Neural cell (in vitro differentiated cells): ENCODE results near the gene FREM2. TPM values are rescaled to one million over a fixed set of nuclear protein-coding genes. Genes with fewer than 3 reads are reported as not detected.

ENCODE experiments used
- H2AFZ ChIP-seq: fragments of 200-600, 300-800 bp; sonication (generic), shearing (Covaris generic); 2 replicates; pipeline ENCODE4 v1.6.0; 2014; ENCODE audit warnings: low read depth, mild to moderate bottlenecking, antibody characterized with exemption, low read length, moderate library complexity
- H3F3A ChIP-seq: fragments of 200-600 bp; shearing (Covaris generic); 2 replicates; pipeline ENCODE4 v1.6.1; 2016; ENCODE audit warnings: mild to moderate bottlenecking, moderate library complexity, mixed read lengths, antibody characterized with exemption, low read length; ENCODE audit not compliant: insufficient read depth, poor library complexity, severe bottlenecking
- H3K27ac ChIP-seq: fragments of 200-600, 300-800 bp; sonication (generic), shearing (Covaris generic); 2 replicates; pipeline ENCODE4 v1.5.1; 2014; ENCODE audit warnings: mild to moderate bottlenecking, low read length, moderate library complexity
- H3K27me3 ChIP-seq: fragments of 300-800, 200-600 bp; sonication (generic), shearing (Covaris generic); 2 replicates; pipeline ENCODE4 v1.6.0; 2014; ENCODE audit warnings: mild to moderate bottlenecking, low read depth, low read length, moderate library complexity; ENCODE audit not compliant: insufficient read depth
- H3K36me3 ChIP-seq: fragments of 300-800, 200-600 bp; sonication (generic), shearing (Covaris generic); 2 replicates; pipeline ENCODE4 v1.5.1; 2014; ENCODE audit warnings: mild to moderate bottlenecking, antibody characterized with exemption, low read length, moderate library complexity; ENCODE audit not compliant: insufficient read depth
- H3K4me2 ChIP-seq: fragments of 300-800, 200-600 bp; sonication (generic), shearing (Covaris generic); 2 replicates; pipeline ENCODE4 v1.6.0; 2014; ENCODE audit warnings: mild to moderate bottlenecking, low read length
- H3K4me3 ChIP-seq: fragments of 300-800, 200-600 bp; sonication (generic), shearing (Covaris generic); 2 replicates; pipeline ENCODE4 v1.5.1; 2014; ENCODE audit warnings: mild to moderate bottlenecking, low read length, moderate library complexity
- H3K79me2 ChIP-seq: fragments of 200-600 bp; shearing (Covaris generic); replicated peaks from 2 replicates; pipeline ENCODE4 v1.6.0; 2014; ENCODE audit warnings: mild to moderate bottlenecking, low read length, moderate library complexity; ENCODE audit not compliant: insufficient read depth
- H3K9ac ChIP-seq: fragments of 300-800, 200-600 bp; sonication (generic), shearing (Covaris generic); 2 replicates; pipeline ENCODE4 v1.6.1; 2016; ENCODE audit warnings: mild to moderate bottlenecking, low read length, mixed read lengths
- H3K9me2 ChIP-seq: fragments of 200-600 bp; shearing (Covaris generic); 2 replicates; pipeline ENCODE4 v1.6.1; 2016; ENCODE audit warnings: mild to moderate bottlenecking, low read length, mixed read lengths; ENCODE audit not compliant: insufficient read depth
- H3K9me3 ChIP-seq: fragments of 200-600, 300-800 bp; sonication (generic), shearing (Covaris generic); 2 replicates; pipeline ENCODE4 v1.6.1; 2016; ENCODE audit warnings: mild to moderate bottlenecking, mixed run types, low read length, moderate library complexity, mixed read lengths
- H4K20me1 ChIP-seq: fragments of 200-600 bp; shearing (Covaris generic); 2 replicates; pipeline ENCODE4 v1.6.1; 2016; ENCODE audit warnings: mild to moderate bottlenecking, mixed run types; ENCODE audit not compliant: insufficient read depth
- CTCF ChIP-seq: fragments of 450-650 bp; IDR thresholded peaks from 2 replicates; pipeline ENCODE4 v1.5.1; 2014; ENCODE audit warnings: antibody characterized with exemption, mild to moderate bottlenecking, moderate library complexity; ENCODE audit not compliant: poor library complexity, severe bottlenecking
- EP300 ChIP-seq: fragments of 450-650 bp; conservative IDR thresholded peaks from 2 replicates; pipeline ENCODE4 v1.6.1; 2014; ENCODE audit warnings: antibody characterized with exemption, mild to moderate bottlenecking, moderate library complexity; ENCODE audit not compliant: poor library complexity, severe bottlenecking
- EZH2 ChIP-seq: fragments of 200-600, 300-800 bp; shearing (Covaris generic), sonication (generic); IDR thresholded peaks from 2 replicates; pipeline ENCODE4 v1.6.1; 2014; ENCODE audit warnings: antibody characterized with exemption, low read length, borderline replicate concordance, mild to moderate bottlenecking; ENCODE audit not compliant: insufficient read depth, poor library complexity, severe bottlenecking
- MXI1 ChIP-seq: fragments of 450-650 bp; conservative IDR thresholded peaks from 2 replicates; pipeline ENCODE4 v1.6.1; 2014; ENCODE audit warnings: antibody characterized with exemption, mild to moderate bottlenecking; ENCODE audit not compliant: poor library complexity, severe bottlenecking
- POLR2AphosphoS5 ChIP-seq: IDR thresholded peaks from 2 replicates; pipeline ENCODE4 v1.6.1; 2012
- RAD21 ChIP-seq: fragments of 450-650 bp; conservative IDR thresholded peaks from 2 replicates; pipeline ENCODE4 v1.6.1; 2014; ENCODE audit warnings: antibody characterized with exemption, mild to moderate bottlenecking, moderate library complexity
- REST ChIP-seq: IDR thresholded peaks from 2 replicates; pipeline ENCODE4 v1.6.1; 2012; ENCODE audit warnings: borderline replicate concordance
- SMC3 ChIP-seq: fragments of 450-650 bp; conservative IDR thresholded peaks from 2 replicates; pipeline ENCODE4 v1.6.1; 2014; ENCODE audit warnings: antibody characterized with exemption, mild to moderate bottlenecking, moderate library complexity; ENCODE audit not compliant: poor library complexity
- TAF1 ChIP-seq: IDR thresholded peaks from 2 replicates; pipeline ENCODE4 v1.6.1; 2012; ENCODE audit warnings: low read depth
- polyA plus RNA-seq: library from polyadenylated mRNA; depleted of rRNA; stranded (reverse); fragments of >200 nt; gene quantifications from 2 replicates; pipeline ENCODE4 v1.2.3, GENCODE V29; 2014

Gene FREM2
- polyA plus RNA-seq, 1 donor from 2014 or later: 0.19 TPM

GRCh38 chr13:38787550-38787949 is 100.7 kb downstream of the FREM2 start:
- no peak overlapping the region for H3K4me2 ChIP-seq
- H4K20me1 ChIP-seq: no peaks in the 10 kb centered on the region
- H3K9ac ChIP-seq: no peak overlapping the region
- H3K36me3 ChIP-seq: no peaks in the 10 kb centered on the region
- no peaks in the 10 kb centered on the region for H3K27me3 ChIP-seq
- no peaks in the 10 kb centered on the region for H3K79me2 ChIP-seq
- no peaks in the 10 kb centered on the region for H3K9me3 ChIP-seq
- no peak overlapping the region for H3K27ac ChIP-seq
- no peak overlapping the region for H3K4me3 ChIP-seq
- no peak overlapping the region for H2AFZ ChIP-seq
- no peaks in the 10 kb centered on the region for H3K9me2 ChIP-seq
- TF ChIP-seq POLR2AphosphoS5 (no peak), REST (no peak), EZH2 (no peak), EP300 (no peak), RAD21 (no peak), TAF1 (no peak), MXI1 (no peak), CTCF (no peak), SMC3 (no peak)
- H3F3A ChIP-seq: no peaks in the 10 kb centered on the region

GRCh38 chr13:38796890-38797289 is 110.0 kb downstream of the FREM2 start:
- no peaks in the 10 kb centered on the region for H3K36me3 ChIP-seq
- H3K4me3 ChIP-seq: no peak overlapping the region
- no peak overlapping the region for H3K27ac ChIP-seq
- H3F3A ChIP-seq: no peaks in the 10 kb centered on the region
- TF ChIP-seq TAF1 (no peak), MXI1 (no peak), EP300 (no peak), RAD21 (no peak), POLR2AphosphoS5 (no peak), CTCF (no peak), REST (no peak), SMC3 (no peak), EZH2 (no peak)
- no peaks in the 10 kb centered on the region for H4K20me1 ChIP-seq
- H3K9me3 ChIP-seq: no peaks in the 10 kb centered on the region
- H3K9me2 ChIP-seq: no peaks in the 10 kb centered on the region
- no peak overlapping the region for H3K4me2 ChIP-seq
- no peak overlapping the region for H2AFZ ChIP-seq
- no peak overlapping the region for H3K9ac ChIP-seq
- H3K79me2 ChIP-seq: no peaks in the 10 kb centered on the region
- no peaks in the 10 kb centered on the region for H3K27me3 ChIP-seq
